ENCODE measurements around the gene SPTBN1.

The SPTBN1 gene

DNA sequence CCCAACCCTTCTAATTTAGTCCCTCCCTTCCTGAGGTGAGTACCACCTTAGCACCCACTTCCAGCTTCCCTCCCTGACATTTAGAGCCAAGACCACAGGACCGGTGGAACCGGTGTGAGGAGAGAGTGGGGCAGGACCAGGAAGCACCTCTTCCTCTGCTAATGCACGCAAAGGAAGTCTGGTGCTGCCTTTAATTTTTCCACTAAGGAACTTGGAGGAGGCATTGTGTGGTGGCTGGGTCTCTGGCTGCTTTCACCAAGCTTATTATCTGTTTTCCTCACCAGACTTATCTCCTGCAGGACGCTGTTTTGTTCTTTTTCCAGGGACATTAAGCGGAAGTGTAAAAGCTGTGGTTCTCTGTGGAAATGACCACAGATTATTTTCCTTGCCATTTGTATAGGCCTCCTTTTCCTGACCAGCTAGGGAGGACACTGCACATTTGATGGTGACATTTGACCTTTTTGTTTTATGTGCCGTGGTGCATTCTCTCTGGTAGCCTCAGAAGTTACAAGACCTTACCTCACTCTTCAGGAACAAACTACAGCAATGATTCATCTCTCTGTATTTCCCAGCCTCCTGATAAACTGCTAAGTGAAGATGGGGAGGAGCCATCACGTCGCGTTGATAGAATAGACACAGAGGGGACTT is 39.8 kb upstream of the SPTBN1 start:
- intact Hi-C loops (cut with DNase I; ENCODE audit: low total_unique reads), result no loop called here
- TF ChIP-seq, protein P1, sequence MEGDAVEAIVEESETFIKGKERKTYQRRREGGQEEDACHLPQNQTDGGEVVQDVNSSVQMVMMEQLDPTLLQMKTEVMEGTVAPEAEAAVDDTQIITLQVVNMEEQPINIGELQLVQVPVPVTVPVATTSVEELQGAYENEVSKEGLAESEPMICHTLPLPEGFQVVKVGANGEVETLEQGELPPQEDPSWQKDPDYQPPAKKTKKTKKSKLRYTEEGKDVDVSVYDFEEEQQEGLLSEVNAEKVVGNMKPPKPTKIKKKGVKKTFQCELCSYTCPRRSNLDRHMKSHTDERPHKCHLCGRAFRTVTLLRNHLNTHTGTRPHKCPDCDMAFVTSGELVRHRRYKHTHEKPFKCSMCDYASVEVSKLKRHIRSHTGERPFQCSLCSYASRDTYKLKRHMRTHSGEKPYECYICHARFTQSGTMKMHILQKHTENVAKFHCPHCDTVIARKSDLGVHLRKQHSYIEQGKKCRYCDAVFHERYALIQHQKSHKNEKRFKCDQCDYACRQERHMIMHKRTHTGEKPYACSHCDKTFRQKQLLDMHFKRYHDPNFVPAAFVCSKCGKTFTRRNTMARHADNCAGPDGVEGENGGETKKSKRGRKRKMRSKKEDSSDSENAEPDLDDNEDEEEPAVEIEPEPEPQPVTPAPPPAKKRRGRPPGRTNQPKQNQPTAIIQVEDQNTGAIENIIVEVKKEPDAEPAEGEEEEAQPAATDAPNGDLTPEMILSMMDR (IDR thresholded peaks at IDR 0.05), result no peak
- H3K27me3 ChIP-seq, result no peaks in the 10 kb centered on the region
- H3K9me3 ChIP-seq, result no peaks in the 10 kb centered on the region
- H3K4me3 ChIP-seq, result no peak overlapping the region
- H3K4me1 ChIP-seq, result peaks cover 0 to 5% (median 0%) of the 10 kb centered on the region in 4 donors
- H3K27ac ChIP-seq, result peak overlapping the region in 1 of 2 donors; percentile 16
- no peaks in the 10 kb centered on the region for H3K36me3 ChIP-seq
- no peak for DNase-seq

DNA sequence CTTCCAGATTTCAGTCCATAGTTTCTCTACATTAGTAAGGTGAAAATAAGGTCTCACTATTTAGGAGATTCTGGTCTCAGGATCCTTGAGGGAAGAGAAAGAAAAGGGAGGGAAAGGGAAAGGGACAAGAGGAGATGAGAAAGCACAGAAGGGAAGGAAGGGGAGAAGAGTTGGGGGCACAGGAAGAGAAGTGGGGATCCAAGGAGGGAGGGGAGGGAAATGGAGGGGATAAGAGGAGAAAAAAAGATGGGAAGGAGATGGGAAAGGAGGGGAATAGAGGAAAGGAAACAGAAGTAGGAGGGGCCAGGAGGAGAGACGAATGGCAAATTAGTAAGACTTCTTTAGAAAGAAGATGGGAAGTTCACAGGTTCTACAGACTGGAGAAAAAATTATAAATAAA is 39.2 kb upstream of the SPTBN1 start:
- H3K9me3 ChIP-seq, result no peaks in the 10 kb centered on the region
- H3K27ac ChIP-seq, result peak overlapping the region in 1 of 2 donors; percentile 16
- peaks cover 0 to 5% (median 0%) of the 10 kb centered on the region in 4 donors for H3K4me1 ChIP-seq
- no peak overlapping the region for H3K4me3 ChIP-seq
- no peaks in the 10 kb centered on the region for H3K27me3 ChIP-seq
- TF ChIP-seq, protein P1 (IDR thresholded peaks at IDR 0.05), result no peak
- H3K36me3 ChIP-seq, result no peaks in the 10 kb centered on the region
- no peak for DNase-seq
- intact Hi-C loops (cut with DNase I; ENCODE audit: low total_unique reads), result no loop called here

DNA sequence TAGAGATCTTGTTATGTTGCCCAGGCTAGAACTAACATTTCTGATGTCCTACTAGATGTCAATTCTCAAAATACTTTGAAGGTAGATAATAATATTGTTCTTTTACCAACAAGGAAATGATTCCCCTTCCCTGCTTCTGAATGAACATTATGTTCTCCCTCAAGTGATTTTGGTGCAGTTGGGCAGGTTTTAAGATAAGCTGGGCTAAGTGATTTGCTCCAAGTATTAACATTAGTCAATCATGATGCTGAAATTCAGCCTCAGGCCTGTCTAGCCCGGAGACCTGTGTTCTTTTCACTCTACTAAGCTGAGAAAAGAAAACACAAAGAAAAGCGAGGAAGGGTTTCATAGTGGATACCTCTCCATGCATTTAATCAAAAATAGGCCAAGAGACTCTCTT is 38.5 kb upstream of the SPTBN1 start:
- no peak overlapping the region for H3K27ac ChIP-seq
- H3K9me3 ChIP-seq, result no peaks in the 10 kb centered on the region
- H3K27me3 ChIP-seq, result no peaks in the 10 kb centered on the region
- H3K36me3 ChIP-seq, result no peaks in the 10 kb centered on the region
- H3K4me3 ChIP-seq, result no peak overlapping the region
- peaks cover 0 to 5% (median 0%) of the 10 kb centered on the region in 4 donors for H3K4me1 ChIP-seq
- TF ChIP-seq, protein P1 (IDR thresholded peaks at IDR 0.05), result no peak
- no peak for DNase-seq
- intact Hi-C loops (cut with DNase I; ENCODE audit: low total_unique reads), result no loop called here

DNA sequence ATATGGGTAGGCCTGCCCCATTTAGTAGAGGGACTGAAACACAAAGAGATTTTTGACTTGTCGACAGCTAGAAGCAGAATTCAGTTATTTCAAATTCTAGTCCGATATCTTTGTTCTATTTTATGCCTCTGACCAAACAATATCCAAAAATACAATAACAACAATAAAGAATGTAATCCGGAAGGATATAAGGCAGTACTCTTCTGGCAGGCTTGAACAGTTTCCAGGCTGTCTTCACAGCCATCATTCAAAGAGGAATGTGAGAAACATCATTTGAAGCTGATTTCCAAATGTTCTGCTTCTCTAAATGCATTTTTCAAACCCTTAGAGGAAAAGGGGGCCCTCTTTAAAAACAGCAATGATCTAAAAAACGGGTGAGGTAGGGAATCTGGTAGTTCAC is 36.7 kb upstream of the SPTBN1 start:
- H3K4me1 ChIP-seq, result peaks cover 0 to 5% (median 0%) of the 10 kb centered on the region in 4 donors
- DNase-seq, result no peak

DNA sequence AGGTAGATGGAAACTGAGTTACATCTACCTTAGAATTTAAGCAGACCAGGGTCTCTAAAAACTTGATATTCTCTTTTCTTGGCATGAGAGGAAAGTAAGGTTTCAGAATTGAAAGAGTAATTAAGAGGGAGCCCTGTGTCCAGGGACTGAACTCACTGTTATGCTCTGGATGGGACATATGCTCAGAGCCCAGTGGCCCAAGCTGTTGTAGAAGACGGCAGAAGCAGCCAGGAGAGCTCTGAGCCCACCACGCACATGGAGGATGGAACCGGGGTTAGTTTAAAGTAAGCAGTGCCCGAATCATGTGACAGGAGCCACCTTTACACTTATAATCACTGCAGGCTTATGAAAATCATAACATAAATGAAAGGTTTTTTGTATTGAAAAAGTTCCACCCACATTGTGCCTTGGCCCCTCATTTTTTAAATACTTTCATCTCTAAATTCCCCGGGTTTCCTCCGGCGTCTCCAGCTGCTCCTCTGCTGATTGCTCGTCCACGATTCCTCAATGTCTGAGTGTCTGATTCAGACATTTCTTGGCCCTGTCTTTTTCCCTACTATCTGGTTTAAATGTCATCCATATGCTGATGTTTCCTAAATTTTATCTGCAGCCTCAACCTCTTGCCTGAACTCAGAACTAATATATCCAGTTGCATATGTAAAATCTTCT is 36.1 kb upstream of the SPTBN1 start:
- H3K4me1 ChIP-seq, result peaks cover 0 to 5% (median 0%) of the 10 kb centered on the region in 4 donors
- no peaks in the 10 kb centered on the region for H3K9me3 ChIP-seq
- no peaks in the 10 kb centered on the region for H3K27me3 ChIP-seq
- H3K36me3 ChIP-seq, result no peaks in the 10 kb centered on the region
- H3K27ac ChIP-seq, result no peak overlapping the region
- no peak for DNase-seq
- TF ChIP-seq, protein P1 (IDR thresholded peaks at IDR 0.05), result no peak
- no peak overlapping the region for H3K4me3 ChIP-seq
- intact Hi-C loops (cut with DNase I; ENCODE audit: low total_unique reads), result no loop called here

More for the DNA sequence above, 36.7 kb upstream of the SPTBN1 start:
- Histone ChIP-seq H3K27ac (no peak overlapping the region), H3K9me3 (no peaks in the 10 kb centered on the region), H3K4me3 (no peak overlapping the region), H3K36me3 (no peaks in the 10 kb centered on the region), H3K27me3 (no peaks in the 10 kb centered on the region)
- TF ChIP-seq, protein P1 (IDR thresholded peaks at IDR 0.05), result no peak
- intact Hi-C loops (cut with DNase I; ENCODE audit: low total_unique reads), result no loop called here

Data from tibial artery (tissue), 4 donors.